ENCODE measurements around the gene ADD3.
"Not testable (repeated sequence)": the region's sequence is repeated elsewhere in the genome, so short reads cannot be mapped to it uniquely, and the experiment has no call there.

ADD3 gene

GRCh38 chr10:110101464-110102144, 93.8 kb downstream of the ADD3 start:
- in situ Hi-C loops (cut with MboI; ENCODE audit: low sequenced_read_pairs), result no loop called here

- in situ Hi-C loops (cut with MboI; ENCODE audit: low sequenced_read_pairs), result no loop called here
Observed at GRCh38 chr10:110103921-110104461, 96.2 kb downstream of the ADD3 start.

- in situ Hi-C loops (cut with MboI; ENCODE audit: low sequenced_read_pairs), result no loop called here
Observed at GRCh38 chr10:110105873-110106272, 98.1 kb downstream of the ADD3 start.

GRCh38 chr10:110107430-110107829, 99.6 kb downstream of the ADD3 start:
- in situ Hi-C loops (cut with MboI; ENCODE audit: low sequenced_read_pairs), result no loop called here

GRCh38 chr10:110107887-110108286, 100.1 kb downstream of the ADD3 start:
- in situ Hi-C loops (cut with MboI; ENCODE audit: low sequenced_read_pairs), result no loop called here

GRCh38 chr10:110109511-110109910, 101.7 kb downstream of the ADD3 start:
- in situ Hi-C loops (cut with MboI; ENCODE audit: low sequenced_read_pairs), result no loop called here

GRCh38 chr10:110110338-110110737, 102.6 kb downstream of the ADD3 start:
- in situ Hi-C loops (cut with MboI; ENCODE audit: low sequenced_read_pairs), result no loop called here

- in situ Hi-C loops (cut with MboI; ENCODE audit: low sequenced_read_pairs), result no loop called here
Observed at GRCh38 chr10:110113670-110114337, 106.0 kb downstream of the ADD3 start.

- in situ Hi-C loops (cut with MboI; ENCODE audit: low sequenced_read_pairs), result not testable (repeated sequence)
Observed at GRCh38 chr10:110114668-110115067, 106.9 kb downstream of the ADD3 start.

GRCh38 chr10:110115784-110116520, 108.2 kb downstream of the ADD3 start:
- in situ Hi-C loops (cut with MboI; ENCODE audit: low sequenced_read_pairs), result no loop called here

GRCh38 chr10:110118891-110119621, 111.3 kb downstream of the ADD3 start:
- in situ Hi-C loops (cut with MboI; ENCODE audit: low sequenced_read_pairs), result no loop called here

- in situ Hi-C loops (cut with MboI; ENCODE audit: low sequenced_read_pairs), result no loop called here
Observed at GRCh38 chr10:110123594-110123993, 115.8 kb downstream of the ADD3 start.

GRCh38 chr10:110129490-110129889, 121.7 kb downstream of the ADD3 start:
- in situ Hi-C loops (cut with MboI; ENCODE audit: low sequenced_read_pairs), result no loop called here

GRCh38 chr10:110134917-110135316, 127.1 kb downstream of the ADD3 start:
- in situ Hi-C loops (cut with MboI; ENCODE audit: low sequenced_read_pairs), result loop anchor here (10.0 kb wide), 1 partner anchor 150 kb away; no protein-coding TSS in a partner anchor

- in situ Hi-C loops (cut with MboI; ENCODE audit: low sequenced_read_pairs), result loop anchor here (10.0 kb wide), 1 partner anchor 149 kb away; no protein-coding TSS in a partner anchor
Observed at GRCh38 chr10:110135836-110136235, 128.1 kb downstream of the ADD3 start.

GRCh38 chr10:110137142-110137545, 129.4 kb downstream of the ADD3 start:
- in situ Hi-C loops (cut with MboI; ENCODE audit: low sequenced_read_pairs), result loop anchor here (10.0 kb wide), 1 partner anchor 148 kb away; no protein-coding TSS in a partner anchor

- in situ Hi-C loops (cut with MboI; ENCODE audit: low sequenced_read_pairs), result loop anchor here (10.0 kb wide), 1 partner anchor 146 kb away; no protein-coding TSS in a partner anchor
Observed at GRCh38 chr10:110138197-110138812, 130.5 kb downstream of the ADD3 start.

- in situ Hi-C loops (cut with MboI; ENCODE audit: low sequenced_read_pairs), result no loop called here
Observed at GRCh38 chr10:110141185-110141584, 133.4 kb downstream of the ADD3 start.

- in situ Hi-C loops (cut with MboI; ENCODE audit: low sequenced_read_pairs), result no loop called here
Observed at GRCh38 chr10:110141871-110142635, 134.3 kb downstream of the ADD3 start.
